Retinal pigment epithelial cell (primary cell): ENCODE measurements around the gene ENPP4.

Experiments used
- DNase-seq: peaks from one replicate; pipeline ENCODE4 v3.0.0-alpha.2; 2010; ENCODE audit warnings: low read depth
- H3K4me3 ChIP-seq: 2 replicates; pipeline ENCODE4 v1.5.1; 2011; ENCODE audit warnings: mild to moderate bottlenecking, low read length, control low read depth, moderate library complexity
- CTCF ChIP-seq: conservative IDR thresholded peaks from 2 replicates; pipeline ENCODE4 v1.5.1; 2011; ENCODE audit warnings: low read depth, low read length, control low read depth, inconsistent platforms

ENPP4 gene

DNA sequence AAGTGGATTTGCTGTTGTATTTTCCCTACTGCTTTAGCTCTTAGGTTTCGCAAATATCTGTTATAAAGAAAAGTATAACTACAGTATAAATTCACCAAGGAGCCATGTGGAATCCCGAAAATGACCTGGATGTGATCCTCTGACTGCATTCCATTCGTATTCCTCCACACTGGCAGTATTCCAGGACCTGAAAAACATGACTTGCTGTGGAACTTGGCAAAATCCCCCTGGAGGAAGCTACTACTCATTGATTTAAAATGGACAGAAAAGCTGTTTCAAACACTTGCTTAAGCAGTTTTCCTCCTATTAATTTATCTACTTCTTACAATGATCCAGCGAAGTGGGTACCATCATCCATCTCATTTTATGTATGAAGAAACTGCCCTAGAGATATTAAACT lies 54.3 kb downstream of the ENPP4 start:
- peak; percentile 83 for DNase-seq

GRCh38 chr6:46186583-46186982 lies 56.8 kb downstream of the ENPP4 start:
- DNase-seq, result no peak
- no peak for TF ChIP-seq CTCF
- H3K4me3 ChIP-seq, result no peak overlapping the region

More for the DNA sequence above, 54.3 kb downstream of the ENPP4 start:
- H3K4me3 ChIP-seq, result no peak overlapping the region
- peak; percentile 35 for TF ChIP-seq CTCF

DNA sequence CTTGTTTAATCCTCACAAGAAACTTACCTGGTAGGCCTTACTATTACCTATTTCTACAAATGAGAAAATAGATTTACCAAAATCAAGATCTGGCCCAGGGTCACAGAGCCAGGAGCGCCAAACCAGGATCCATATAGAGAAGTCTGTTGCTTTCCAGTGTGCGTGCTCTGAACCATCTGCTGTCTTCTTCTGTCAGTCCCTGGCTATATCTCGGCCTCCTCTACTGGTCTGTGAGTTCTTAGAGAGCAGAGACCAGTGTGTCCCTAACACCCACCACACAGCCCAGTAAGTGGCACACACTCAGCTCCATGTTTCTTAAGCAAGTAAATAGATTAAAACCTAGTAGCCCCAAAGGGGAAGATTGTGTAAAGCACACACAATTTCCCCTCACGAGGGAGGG lies 59.9 kb downstream of the ENPP4 start:
- no peak overlapping the region for H3K4me3 ChIP-seq
- TF ChIP-seq CTCF, result no peak
- DNase-seq, result no peak

DNA sequence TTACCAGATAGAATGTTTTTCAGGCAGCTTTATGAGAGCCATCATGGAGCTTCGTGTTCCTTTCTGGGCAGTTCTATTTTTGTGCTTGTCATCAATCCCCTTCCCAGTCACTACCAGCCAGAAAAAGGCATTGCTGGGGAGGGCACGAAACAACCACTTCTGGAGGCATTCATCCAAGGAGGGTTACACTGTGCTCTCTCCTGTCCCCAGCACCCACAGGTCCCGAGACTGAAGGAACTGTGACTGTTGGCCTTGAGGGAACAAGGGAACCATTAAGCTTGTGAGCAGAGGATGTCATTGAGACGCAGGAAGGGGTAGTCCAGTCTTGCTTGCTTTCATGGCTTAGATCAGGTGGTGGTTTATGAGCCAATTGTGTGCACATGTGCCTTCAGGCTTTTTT lies 61.1 kb downstream of the ENPP4 start:
- H3K4me3 ChIP-seq, result no peak overlapping the region
- no peak for TF ChIP-seq CTCF
- no peak for DNase-seq

GRCh38 chr6:46191961-46192360 lies 62.2 kb downstream of the ENPP4 start:
- TF ChIP-seq CTCF, result no peak
- peak; percentile 45 for DNase-seq

More at GRCh38 chr6:46191961-46192360, 62.2 kb downstream of the ENPP4 start:
- no peak overlapping the region for H3K4me3 ChIP-seq
